Occipital lobe (tissue), 2 donors: ENCODE data around the gene SH3BP1. TPM values are rescaled to one million over a fixed set of nuclear protein-coding genes. Genes with fewer than 3 reads are reported as not detected.
"Not testable (repeated sequence)": the region's sequence is repeated elsewhere in the genome, so short reads cannot be mapped to it uniquely, and the experiment has no call there.

Experiments used
- DNase-seq: peaks from one replicate; lab custom pipeline; 2025; lab: John Stamatoyannopoulos, UW
- total RNA-seq: library from RNA; depleted of rRNA; stranded (reverse); fragments of >200 nt; gene quantifications from one replicate; pipeline ENCODE4 v1.2.3, GENCODE V29; 2014

Gene SH3BP1
- total RNA-seq, 1 donor from 2014 or later: 1.9 TPM

DNA sequence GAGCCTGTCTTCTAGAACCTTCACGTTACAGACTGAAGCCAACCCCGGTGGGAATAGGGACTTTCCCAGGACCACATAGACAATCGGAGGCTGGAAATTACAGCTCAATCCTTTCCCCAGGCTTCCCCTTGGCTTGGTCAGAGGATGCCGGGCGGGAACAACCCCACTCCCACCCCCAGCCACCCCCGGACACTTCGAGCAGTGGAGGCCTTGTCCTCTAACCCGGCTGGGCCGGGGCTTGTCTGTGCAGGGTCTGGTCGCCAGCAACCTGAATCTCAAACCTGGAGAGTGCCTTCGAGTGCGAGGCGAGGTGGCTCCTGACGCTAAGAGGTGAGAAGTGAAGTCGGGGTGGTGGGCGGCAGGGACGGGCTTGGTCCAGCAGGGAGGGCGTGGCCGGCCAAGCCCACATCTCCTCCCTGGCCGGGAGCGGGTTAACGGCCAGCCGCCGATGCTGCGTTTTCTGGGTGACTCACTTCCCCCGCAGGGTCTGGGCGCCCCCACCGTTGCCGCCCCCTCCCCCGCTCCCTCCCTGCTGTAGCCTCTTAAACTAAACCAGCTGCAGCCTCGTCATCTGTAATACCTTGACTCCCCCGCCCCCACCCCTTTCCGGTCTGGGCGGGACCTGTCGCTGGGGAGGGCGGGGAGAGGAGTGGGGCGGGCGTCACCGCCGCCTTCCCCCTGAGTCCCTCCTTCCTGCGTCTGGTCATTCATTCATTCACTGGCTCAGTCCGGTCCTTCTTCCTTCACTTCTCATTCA is 37.4 kb downstream of the SH3BP1 start:
- DNase-seq: peak; percentile 56

DNA sequence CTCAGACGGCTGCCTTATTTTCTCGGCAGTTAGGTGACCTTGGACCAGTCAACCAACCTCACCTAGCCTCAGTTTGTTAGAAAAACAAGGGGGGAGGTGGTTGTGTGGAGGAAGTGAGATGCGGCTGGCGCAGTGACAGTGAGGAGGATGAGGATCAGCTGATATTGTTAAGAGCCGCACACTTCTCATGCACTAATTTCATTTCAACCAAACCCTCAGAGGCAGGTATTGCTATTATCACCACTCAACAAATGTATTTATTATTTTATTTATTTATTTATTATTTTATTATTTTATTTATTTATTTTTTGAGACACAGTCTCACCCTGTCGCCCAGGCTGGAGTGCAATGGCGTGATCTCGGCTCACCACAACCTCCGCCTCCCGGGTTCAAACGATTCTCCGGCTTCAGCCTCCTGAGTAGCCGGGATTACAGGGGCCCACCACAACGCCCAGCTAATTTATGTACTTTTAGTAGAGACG is 38.1 kb downstream of the SH3BP1 start:
- DNase-seq: no peak

DNA sequence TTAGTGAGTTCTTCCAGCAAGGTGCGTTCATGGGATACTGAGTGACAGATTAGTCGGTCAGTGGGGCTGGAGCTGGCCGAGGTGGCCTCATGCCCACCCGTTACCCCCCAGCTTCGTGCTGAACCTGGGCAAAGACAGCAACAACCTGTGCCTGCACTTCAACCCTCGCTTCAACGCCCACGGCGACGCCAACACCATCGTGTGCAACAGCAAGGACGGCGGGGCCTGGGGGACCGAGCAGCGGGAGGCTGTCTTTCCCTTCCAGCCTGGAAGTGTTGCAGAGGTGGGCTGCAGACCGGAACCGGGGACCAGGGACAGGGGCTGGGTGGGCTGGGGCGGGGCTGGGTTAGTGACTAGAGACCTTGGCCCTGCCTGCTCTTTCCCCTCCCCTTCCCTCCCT is 38.9 kb downstream of the SH3BP1 start:
- no peak for DNase-seq

DNA sequence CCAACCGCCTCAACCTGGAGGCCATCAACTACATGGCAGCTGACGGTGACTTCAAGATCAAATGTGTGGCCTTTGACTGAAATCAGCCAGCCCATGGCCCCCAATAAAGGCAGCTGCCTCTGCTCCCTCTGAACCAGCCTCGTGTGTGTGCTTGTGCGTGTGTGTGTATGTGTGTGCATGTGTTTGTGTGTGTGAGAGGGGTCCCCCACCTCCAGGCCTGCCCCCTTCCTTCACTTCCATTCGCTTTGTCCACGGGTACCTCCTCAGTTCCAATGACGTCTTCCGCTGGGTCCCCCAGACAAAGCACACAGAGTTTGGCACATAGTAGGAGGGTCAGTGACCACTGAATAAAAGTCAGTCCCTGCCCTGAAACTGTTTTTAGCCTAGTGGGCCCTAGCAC is 40.2 kb downstream of the SH3BP1 start:
- DNase-seq: no peak

DNA sequence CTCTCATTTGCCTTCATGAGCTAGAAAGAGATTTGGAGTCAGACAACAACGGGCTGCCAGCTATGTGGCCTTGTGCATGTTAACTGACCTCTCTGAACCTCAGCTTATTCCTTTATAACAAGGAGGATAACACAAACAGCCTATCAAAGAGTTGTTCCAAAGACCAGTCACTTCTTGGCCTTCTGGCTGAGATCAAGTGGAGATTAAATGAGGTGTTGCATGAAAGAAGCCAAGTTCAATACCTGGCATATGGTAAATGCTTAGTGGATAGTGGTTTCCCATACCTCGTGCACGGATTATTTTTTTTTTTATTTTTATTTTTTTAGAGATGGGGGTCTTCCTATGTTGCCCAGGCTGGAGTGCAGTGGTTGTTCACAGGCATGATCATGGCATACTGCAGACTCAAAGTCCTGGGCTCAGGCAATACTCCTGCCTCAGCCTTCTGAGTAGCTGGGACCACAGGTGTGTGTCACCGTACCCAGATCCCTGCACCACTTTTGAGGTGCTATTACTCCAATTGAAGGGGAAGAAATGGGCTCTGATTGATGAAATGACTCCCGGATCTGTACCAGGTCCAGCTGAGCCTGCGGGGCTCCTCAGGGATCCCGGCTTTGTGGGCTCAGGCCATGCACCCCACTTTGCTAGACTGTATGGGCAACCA is 40.9 kb downstream of the SH3BP1 start:
- no peak for DNase-seq

DNA sequence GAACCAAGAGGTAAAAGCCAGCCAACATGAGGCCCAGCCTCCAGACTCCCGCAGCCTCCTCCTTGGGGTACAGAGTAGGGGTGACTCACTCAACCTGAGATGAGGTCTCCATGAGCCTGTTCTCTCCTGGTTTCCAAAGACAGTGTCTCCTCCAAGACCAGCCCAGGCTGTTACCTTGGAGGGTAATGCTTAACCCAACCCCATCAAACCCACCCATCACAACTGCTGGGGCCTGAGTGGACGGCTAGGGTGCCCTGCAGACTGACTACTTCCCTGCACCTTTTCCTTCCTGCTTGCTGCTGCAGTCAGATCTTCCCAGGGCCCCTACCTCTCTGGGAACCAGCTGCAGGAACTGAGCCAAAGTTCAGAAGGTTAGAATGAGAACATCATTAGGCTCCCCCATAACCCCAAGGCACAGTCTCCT is 41.5 kb downstream of the SH3BP1 start:
- no peak for DNase-seq

DNA sequence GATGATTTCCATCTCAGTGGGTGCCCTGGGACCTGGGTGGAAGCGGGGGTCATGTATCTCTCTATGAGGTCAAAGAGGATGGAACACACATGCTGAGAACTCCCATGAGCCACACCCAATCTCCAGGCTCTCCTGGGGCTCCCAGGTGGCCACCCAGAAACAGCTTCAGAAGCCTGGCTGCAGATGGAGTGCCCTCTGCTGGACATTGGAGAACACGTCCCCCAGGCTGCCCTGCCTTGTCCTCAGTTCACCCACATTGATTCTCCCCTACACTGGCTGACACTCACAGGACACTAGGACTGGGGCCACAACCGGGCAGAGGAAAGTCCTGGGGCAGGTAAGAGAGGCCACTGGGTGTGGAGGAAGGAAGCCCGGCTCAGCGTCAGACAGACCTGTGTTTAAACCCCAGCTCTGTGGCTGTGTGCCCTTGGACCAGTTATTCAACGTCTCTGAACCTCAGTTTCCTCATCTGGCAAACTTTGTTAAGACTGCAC is 42.1 kb downstream of the SH3BP1 start:
- no peak for DNase-seq

DNA sequence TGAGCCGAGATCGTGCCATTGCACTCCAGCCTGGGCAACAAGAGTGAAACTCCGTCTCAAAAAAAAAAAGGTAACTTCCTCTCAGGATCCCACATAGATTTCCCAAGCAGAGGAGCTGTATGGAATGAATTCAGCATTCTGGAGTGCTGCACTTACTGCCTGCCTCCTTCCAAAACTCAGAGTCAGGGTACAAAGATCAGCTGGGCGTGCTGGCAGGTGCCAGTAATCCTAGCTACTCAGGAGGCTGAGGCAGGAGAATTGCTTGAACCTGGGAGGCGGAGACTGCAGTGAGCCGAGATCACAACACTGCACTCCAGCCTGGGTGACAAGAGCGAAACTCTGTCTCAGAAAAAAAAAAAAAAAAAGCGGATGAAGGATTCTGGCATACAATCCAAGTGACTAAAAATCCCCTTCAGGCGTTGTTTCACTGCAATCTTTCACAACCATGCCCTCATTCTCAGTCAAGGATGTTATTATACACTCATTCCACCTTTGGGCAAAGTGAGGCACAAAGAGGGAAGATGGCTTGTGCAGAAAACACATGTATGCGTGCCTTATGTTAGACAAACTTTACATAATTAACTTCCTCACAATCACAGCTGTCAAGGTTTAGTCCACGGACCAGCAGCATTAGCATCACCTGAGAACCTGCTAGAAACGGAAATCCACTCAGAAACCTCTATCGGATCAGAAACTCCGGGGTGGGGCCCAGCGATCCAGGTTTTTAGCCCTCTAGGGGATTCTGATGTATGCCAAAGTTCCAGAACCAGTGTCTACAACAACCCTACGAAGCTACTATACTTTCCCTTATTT is 45.5 kb downstream of the SH3BP1 start:
- DNase-seq: no peak

DNA sequence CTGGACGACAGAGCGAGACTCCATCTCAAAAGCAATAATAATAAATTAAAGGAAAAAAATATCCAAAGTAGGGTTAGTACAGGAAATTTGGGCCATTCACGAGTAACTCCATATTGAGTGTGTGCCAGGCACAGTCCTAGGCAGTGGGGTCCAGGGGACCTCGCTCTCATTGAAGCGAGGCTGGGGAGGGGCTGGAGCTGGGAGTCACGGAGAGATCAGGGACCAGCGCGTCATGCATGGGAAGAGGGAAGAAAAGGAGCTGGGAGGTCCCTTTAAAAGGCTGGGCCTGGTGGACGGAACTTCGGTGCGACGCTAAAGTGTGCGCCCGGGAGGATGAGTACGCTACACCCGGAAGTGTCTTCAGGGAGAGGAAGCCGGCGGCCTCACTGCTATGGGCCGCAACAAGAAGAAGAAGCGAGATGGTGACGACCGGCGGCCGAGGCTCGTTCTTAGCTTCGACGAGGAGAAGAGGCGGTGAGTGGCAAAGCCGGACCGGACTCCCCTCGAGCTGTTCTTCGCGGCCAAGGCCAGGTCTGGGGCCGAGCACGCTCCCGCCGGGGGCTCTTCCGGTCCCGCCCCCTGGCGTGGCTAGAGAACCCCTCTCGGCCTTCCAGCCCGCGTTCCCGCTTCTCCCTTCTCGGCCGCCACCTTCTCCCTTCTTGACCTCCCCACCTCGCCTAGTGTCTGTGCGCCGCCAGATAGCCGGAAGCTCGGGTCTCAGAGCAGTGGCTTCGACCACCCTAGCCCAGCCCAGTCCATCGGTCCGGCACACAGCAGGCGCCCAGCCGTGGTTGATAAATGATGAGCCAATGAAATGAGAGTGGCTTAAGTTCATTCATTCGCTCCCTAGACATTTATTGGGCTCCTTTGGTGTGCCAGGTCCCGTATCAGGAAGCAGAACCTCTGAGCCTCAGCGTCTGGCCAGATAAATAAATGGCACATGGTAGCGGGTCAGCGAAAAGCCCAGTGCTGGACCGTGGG is 46.8 kb downstream of the SH3BP1 start, which contains the start of gene NOL12:
Gene NOL12, plus strand, starts transcription at position 342 of the 981 bp plus-strand sequence. Its CDS starts 50 bp downstream, at position 392.
- DNase-seq: peak; percentile 79

DNA sequence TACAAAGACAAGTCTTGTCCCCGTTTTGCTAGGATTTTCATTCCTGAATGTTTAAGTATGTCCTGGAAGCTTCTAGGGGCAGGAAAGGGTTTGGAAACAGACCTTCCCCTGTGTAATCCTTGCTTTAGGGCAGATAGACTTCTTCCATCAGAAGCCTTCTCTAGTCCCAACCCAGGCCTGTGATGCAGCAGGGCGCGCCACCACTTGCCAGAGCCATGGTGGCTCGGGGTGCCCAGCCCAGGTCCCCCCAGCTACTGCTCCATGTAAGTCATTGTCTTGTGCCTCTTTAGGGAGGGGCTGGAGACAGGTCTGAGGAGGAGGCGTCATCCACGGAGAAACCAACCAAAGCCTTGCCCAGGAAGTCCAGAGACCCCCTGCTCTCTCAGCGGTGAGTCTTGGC is 50.9 kb downstream of the SH3BP1 start:
- DNase-seq: no peak

DNA sequence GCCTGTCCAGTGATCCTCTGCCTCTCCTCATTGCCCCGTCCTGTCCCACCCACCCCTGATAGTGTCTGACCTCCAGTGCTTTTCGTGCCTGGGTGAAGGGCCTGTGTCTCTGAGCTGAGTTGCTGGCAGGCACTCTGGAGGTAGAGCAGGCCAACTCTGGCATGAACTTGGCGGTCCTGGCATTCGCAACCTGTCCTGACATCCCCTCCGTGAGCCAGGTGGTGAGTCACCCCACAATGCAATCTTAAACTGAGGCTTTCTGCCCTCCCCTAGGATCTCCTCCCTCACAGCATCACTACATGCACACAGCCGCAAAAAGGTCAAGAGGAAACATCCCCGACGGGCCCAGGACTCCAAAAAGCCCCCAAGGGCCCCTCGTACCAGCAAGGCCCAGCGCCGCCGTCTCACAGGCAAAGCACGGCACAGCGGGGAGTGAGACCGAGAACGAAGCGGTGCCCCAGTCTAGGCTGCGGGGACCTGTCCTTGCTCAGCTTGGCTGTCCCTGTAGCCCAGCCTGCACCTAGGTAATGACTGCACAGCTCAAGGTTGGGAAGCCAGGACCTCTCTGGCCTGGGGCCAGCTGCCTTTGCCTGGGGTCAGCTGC is 51.5 kb downstream of the SH3BP1 start:
- no peak for DNase-seq

DNA sequence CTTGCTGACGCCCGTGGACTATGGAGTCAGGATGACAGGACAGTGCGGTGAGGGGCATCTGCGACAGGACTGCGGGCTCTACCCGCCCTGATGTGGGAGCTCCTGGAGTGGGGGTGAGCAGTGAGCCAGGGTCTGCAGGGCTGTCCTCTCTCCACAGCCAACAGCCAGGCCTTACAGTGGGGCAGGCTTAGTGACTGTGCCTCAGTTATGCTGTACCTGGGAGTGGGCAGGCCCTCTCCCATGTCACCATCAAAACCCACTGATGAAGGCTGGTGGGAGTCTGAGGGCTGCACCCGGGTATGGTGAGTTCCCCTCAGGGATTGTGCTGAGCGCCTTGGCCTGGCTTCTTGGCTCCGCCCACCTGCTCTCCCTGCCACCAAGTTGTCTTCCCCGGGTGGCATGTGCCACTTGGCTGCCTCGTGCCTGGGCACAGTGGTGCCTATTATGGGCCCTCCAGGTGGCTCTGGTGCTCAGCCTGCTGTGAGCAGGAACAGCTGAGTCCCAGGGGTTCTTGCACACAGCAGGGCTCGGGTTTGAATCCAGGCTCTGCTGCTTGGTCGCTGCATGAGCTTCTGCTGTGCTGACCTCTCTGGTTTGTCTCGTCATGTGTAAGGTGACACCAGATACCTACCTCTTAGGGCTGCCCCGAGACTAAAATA is 53.3 kb downstream of the SH3BP1 start:
- no peak for DNase-seq

DNA sequence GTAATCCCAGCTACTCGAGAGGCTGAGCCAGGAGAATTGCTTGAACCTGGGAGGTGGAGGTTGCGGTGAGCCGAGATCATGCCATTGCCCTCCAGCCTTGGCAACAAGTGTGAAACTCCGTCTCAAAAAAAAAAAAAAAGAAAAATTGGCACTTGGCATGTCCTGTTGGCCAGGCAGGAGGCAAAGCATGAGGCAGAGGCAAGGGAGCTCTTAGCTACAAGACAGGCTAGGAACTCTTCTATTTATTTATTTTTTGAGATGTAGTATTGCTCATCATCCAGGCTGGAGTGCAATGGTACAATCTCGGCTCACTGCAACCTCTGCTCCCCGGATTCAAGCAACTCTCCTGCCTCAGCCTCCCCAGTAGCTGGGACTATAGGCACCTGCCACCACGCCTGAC is 54.7 kb downstream of the SH3BP1 start:
- not testable (repeated sequence) for DNase-seq

DNA sequence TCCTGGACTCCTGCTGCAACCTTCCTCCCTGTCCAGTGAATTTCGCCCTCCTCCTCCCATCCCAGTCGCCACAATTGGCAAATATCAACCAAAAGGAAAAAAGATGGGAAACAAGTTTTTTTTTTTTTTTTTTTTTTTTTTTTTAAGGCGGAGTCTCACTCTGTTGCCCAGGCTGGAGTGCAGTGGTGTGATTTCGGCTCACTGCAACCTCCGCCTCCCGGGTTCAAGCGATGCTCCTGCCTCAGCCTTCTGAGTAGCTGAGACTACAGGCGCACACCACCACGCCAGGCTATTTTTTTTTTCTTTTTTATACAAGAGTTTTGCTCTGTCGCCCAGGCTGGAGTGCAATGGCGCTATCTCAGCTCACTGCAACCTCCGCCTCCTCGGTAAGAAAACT is 56.8 kb downstream of the SH3BP1 start:
- DNase-seq: not testable (repeated sequence)

DNA sequence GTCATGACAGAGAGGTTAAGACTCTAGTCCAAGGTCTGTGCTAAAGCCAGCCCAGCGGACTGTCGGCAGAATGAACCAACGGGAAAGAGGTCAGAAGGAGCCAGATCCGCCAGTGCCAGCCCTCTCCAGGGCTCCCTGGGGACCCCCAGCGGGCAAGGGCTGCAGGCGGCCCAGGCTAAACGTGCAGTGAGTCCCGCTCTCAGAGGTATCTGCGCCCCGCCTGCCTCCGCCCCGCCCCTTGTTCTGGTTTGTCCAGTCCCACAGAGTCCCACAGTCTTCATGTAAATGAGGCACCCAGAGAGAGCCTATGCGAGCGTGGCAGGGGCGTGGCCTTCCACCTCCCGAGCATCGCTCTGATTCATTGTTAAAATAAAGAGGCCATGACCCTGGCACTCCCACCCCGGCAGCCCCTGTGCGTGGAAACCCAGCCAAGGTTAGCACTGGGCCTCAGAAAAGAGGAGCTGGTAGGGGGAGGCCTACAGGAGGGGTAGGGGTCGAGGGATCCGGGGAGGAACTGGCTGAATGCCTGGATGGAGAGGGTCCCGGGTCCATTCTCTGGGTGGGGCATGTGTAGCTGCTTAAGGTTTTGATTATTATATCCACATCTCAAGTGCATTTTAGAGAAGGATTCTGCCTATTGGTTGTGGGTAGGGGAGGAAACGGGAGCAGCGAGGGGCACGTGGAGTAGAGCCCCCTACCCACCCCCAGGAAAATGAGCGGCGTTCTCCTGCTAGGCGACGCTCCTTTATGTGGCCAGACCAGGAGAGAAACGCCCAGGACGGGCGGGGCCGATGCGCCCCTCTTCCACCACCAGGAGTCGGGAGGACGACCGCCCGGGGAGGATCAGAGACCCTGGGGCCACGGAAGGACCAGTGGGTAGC is 57.4 kb downstream of the SH3BP1 start, which contains the start of gene TRIOBP:
Gene TRIOBP, plus strand, starts transcription at position 392 of the 881 bp plus-strand sequence. CDS start 4,318 bp downstream, outside the sequence.
- peak; percentile 57 for DNase-seq

DNA sequence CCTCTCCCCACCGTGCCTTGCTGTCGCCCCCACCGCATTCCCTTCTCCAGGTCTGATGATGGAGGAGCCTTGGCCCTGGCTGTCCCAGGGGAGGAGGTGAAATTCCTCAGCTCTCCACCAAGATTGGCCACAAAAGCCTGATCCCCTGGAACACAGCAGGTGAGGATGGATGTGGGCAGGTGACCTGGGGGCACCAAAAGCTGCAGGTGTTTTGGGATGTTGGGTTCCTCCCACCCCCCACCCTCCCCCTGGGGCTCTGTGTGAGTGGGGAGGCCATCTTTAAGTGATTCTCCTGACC is 58.0 kb downstream of the SH3BP1 start:
- DNase-seq: no peak

DNA sequence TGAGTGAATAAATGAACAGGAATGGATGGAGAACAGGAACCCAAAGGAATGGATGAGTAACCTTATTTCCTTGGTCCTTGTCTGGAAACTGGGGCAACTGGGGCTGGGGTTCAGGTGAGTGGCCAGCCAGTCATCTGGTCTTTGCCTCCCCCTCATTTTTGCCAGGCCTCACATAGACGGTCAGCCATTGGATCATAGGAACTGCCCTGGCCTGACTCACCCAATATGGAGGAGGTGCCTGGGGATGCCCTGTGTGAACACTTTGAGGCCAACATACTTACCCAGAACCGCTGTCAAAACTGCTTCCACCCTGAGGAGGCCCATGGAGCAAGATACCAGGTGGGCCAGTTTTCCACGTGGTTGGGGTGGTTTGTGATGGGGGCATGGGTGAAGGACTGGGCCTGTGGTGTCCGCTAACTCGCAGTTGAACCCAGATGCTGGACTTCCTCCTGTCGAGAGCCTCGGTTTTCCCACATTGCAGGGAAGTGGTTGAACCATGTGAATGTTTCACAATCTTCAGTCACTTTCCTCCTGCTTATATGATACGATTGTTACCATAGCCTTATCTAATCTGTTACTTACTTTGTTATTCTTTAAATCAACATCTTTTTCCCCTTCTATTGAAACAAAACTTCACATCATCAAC is 61.8 kb downstream of the SH3BP1 start:
- DNase-seq: no peak

DNA sequence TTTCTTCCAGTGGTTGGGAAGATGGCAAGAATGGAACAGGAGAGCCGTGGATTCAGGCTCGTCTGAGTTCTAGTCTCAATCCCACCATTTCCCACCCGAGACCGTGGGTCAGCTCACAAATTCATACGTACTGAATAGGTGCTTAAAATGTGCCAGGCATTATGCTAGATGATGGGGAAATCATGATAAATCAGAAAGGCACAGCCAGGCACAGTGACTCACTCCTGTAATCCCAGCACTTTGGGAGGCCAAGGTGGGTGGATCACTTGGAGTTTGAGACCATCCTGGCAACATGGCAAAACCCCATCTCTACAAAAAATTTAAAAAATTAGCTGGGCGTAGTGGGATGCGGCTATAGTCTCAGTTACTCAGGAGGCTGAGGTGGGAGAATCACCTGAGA is 64.4 kb downstream of the SH3BP1 start:
- DNase-seq: no peak
